Lower lobe of right lung (tissue), 2 donors: ENCODE results near the gene AMOTL2. TPM values are rescaled to one million over a fixed set of nuclear protein-coding genes. Genes with fewer than 3 reads are reported as not detected.

Experiments
- ATAC-seq, 2 donors: fragments of 200-7000 bp; cut with Tn5 transposase; one replicate each; pipeline ENCODE4 v1.9.1; 2020 to 2022; ENCODE audit warnings: mild to moderate bottlenecking in 2 of 2, moderate library complexity in 2 of 2
- DNase-seq: peaks from one replicate; pipeline ENCODE4 v3.0.0-alpha.2; 2020
- H3K27ac ChIP-seq: fragments of 200-600 bp; one replicate; pipeline ENCODE4 v1.8.0; 2022
- H3K27me3 ChIP-seq: fragments of 200-600 bp; one replicate; pipeline ENCODE4 v1.8.0; 2022; ENCODE audit warnings: low read depth
- H3K36me3 ChIP-seq: fragments of 200-600 bp; one replicate; pipeline ENCODE4 v1.8.0; 2022; ENCODE audit warnings: mild to moderate bottlenecking
- H3K4me1 ChIP-seq: fragments of 200-600 bp; one replicate; pipeline ENCODE4 v1.8.0; 2022
- H3K4me3 ChIP-seq: fragments of 200-600 bp; one replicate; pipeline ENCODE4 v1.8.0; 2022; ENCODE audit warnings: mild to moderate bottlenecking
- H3K9me3 ChIP-seq: fragments of 200-600 bp; one replicate; pipeline ENCODE4 v1.8.0; 2022
- CTCF ChIP-seq: fragments of 200-600 bp; IDR thresholded peaks from one replicate; pipeline ENCODE4 v1.8.0; 2022; ENCODE audit warnings: antibody characterized with exemption, mild to moderate bottlenecking
- intact Hi-C: fragments of 100-400 bp; cut with DNase I; formaldehyde crosslinking; loops from one replicate; pipeline ENCODE4 v1.11.0; 2022
- total RNA-seq: library from RNA; stranded (reverse); fragmentation: NEBNext Ultra II Directional; extraction: Animal tissue kit (Norgen Biotek cat#: 25700); gene quantifications from one replicate; pipeline ENCODE4 v1.2.1, GENCODE V29; 2021
- donor health status: DM: no; HTN: yes; CAD: no; lungs with severe emphysema.

Gene AMOTL2
- total RNA-seq, 1 donor from 2014 or later = 77.8 TPM

- DNase-seq = no peak
- no peak overlapping the region for H3K27ac ChIP-seq
- TF ChIP-seq CTCF = no peak
- ATAC-seq = no peak
- no peak overlapping the region for H3K4me3 ChIP-seq
- no peaks in the 10 kb centered on the region for H3K27me3 ChIP-seq
- no peaks in the 10 kb centered on the region for H3K4me1 ChIP-seq
- no peaks in the 10 kb centered on the region for H3K36me3 ChIP-seq
- H3K9me3 ChIP-seq = peaks cover 5% of the 10 kb centered on the region
- intact Hi-C loops = no loop called here
Observed at GRCh38 chr3:134388292-134388691, 14.0 kb upstream of the AMOTL2 start.

GRCh38 chr3:134387293-134387692 is 13.0 kb upstream of the AMOTL2 start:
- ATAC-seq = no peak
- Histone ChIP-seq H3K27me3 (no peaks in the 10 kb centered on the region), H3K4me1 (no peaks in the 10 kb centered on the region), H3K9me3 (peaks cover 5% of the 10 kb centered on the region), H3K4me3 (no peak overlapping the region), H3K36me3 (no peaks in the 10 kb centered on the region), H3K27ac (no peak overlapping the region)
- no peak for TF ChIP-seq CTCF
- intact Hi-C loops = no loop called here
- no peak for DNase-seq

DNA sequence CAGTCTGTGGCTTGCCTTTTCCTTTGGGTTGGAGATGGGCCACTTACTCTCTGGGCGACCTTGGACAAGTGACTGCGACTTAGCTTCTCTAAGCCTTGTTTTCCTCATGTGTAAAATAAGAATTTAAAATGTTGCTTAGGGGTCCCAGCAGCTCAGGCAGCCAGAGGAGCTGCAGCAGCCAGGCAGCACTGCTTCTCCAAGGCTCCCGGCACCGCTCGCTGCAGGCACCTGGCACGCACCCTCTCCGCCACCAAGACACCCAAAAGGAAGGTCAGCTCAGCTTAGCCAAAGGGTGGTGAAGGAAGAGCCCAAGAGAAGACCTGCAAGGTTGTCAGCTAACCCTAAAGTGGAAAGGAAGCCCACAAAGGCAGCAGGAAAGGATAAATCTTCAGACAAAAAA is 10.7 kb upstream of the AMOTL2 start:
- H3K27me3 ChIP-seq = no peaks in the 10 kb centered on the region
- H3K36me3 ChIP-seq = no peaks in the 10 kb centered on the region
- TF ChIP-seq CTCF = no peak
- peaks cover 3% of the 10 kb centered on the region for H3K9me3 ChIP-seq
- H3K27ac ChIP-seq = no peak overlapping the region
- H3K4me1 ChIP-seq = peaks cover 7% of the 10 kb centered on the region
- DNase-seq = no peak
- ATAC-seq = no peak
- no peak overlapping the region for H3K4me3 ChIP-seq
- intact Hi-C loops = no loop called here

DNA sequence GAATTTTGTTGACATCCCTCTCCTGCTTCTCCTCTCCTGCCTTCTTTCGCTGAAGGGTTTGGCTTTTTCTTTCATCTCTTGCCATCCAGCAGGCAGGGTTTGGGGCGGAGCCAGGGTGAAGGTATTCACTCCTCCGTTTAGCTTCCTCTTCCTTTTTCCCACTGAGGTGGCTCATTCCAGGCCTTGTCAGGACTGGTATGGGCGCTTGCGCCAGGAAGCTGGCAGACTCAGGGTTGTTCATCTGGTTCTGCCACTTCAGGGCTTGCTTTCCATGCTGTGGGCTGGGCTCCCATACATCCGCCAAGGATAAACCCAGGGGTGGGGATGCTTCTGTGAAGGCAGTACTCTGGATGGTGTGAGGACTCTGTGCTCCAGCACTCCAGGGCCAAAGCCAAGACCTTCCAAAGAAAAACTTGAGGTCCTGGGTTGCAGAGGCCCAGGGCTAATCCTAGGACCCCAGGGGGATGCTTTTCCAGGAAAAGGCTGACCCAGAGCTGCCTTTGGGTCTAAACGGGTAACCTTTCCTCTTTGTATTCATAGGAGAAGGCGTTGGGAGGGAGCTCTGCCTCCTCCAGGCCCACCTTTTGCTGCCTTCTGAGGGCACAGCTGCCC is 7.7 kb upstream of the AMOTL2 start:
- H3K36me3 ChIP-seq = no peaks in the 10 kb centered on the region
- no peaks in the 10 kb centered on the region for H3K27me3 ChIP-seq
- H3K9me3 ChIP-seq = no peaks in the 10 kb centered on the region
- H3K4me3 ChIP-seq = no peak overlapping the region
- intact Hi-C loops = no loop called here
- peak overlapping the region; percentile 55 for H3K27ac ChIP-seq
- TF ChIP-seq CTCF = no peak
- peaks cover 16% of the 10 kb centered on the region for H3K4me1 ChIP-seq
- peak; percentile 89 for DNase-seq
- peak; percentile 94 for ATAC-seq

- H3K27ac ChIP-seq = peak overlapping the region; percentile 55
- ATAC-seq = no peak
Observed at GRCh38 chr3:134381076-134381475, 6.8 kb upstream of the AMOTL2 start.

More at GRCh38 chr3:134381076-134381475, 6.8 kb upstream of the AMOTL2 start:
- no peaks in the 10 kb centered on the region for H3K27me3 ChIP-seq
- H3K9me3 ChIP-seq = no peaks in the 10 kb centered on the region
- peaks cover 22% of the 10 kb centered on the region for H3K4me1 ChIP-seq
- intact Hi-C loops = no loop called here
- TF ChIP-seq CTCF = no peak
- no peak for DNase-seq
- H3K4me3 ChIP-seq = no peak overlapping the region
- no peaks in the 10 kb centered on the region for H3K36me3 ChIP-seq
